DMS53 treated with DMSO at 0.1 percent for 48 hours (cell line): ENCODE data around the gene STYXL1.
"Not testable (repeated sequence)": the region's sequence is repeated elsewhere in the genome, so short reads cannot be mapped to it uniquely, and the experiment has no call there.

Experiments used
- DNase-seq: peaks from one replicate; lab custom pipeline; 2025; ENCODE audit not compliant: unreplicated experiment; lab: John Stamatoyannopoulos, UW

STYXL1 gene

GRCh38 chr7:76066716-76067503, 19.1 kb upstream of the STYXL1 start:
- no peak for DNase-seq

- DNase-seq, result no peak
Measured at GRCh38 chr7:76065016-76065612, 17.3 kb upstream of the STYXL1 start.

GRCh38 chr7:76064208-76064970, 16.6 kb upstream of the STYXL1 start:
- DNase-seq, result no peak

GRCh38 chr7:76063525-76063924, 15.7 kb upstream of the STYXL1 start:
- no peak for DNase-seq

DNA sequence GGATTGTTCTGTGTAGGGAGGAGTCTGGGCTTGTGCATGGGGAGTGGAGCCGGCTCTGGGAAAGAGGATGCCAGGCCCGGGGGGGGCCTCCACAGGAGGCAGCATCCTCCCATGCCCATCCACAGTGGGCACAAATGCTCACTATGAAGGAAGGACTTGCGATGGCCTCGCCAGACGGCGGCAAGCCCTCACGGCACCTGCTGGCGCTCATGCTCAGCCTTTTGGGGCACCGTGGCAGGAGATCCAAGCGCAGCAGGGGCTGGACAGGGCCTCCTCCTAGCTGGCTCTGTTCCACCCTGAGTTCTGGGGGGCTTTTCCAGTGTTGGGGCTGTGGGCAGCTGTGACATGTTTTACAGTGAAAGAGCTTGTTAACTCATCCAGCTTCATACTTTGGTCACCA, 15.3 kb upstream of the STYXL1 start:
- DNase-seq, result no peak

DNA sequence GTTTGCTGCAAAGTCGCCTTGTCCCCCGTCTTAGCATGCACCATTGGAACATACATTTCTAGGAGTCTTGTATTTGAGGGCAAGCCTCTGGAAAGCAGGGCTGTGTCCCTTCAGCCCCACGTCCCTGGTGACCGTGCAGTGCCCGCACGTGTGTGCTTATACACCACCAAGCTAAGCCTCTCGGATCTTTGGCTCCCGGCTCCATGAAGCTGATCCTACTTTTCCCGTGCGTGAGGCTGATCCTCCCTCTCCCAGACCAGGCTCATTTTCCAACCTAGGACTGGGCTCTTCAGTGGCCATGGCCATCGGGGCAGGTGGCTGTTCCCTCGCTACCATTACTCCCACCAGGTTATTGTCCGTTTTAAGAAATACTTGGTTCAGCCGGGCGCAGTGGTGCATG, 14.5 kb upstream of the STYXL1 start:
- no peak for DNase-seq

DNA sequence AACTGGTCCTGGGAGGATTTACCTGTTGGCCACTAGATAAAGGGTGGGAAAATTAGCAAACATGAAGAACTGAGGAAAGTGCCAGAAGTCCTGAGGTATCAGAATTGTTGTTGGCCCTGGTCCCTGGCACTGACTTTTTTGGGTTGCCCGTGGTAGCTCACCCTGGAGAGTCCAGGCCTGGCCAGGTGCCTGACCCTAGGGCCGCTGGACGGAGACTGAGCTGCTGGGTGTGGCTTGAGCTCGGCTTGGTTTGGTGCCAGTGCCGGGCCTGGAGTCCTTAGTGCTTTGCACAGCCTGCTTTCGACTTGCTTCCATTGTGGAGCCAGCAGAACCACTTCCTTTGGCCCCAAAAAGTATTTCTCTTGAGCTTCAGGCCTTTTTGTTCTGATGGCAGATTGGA, 13.0 kb upstream of the STYXL1 start:
- DNase-seq, result no peak

DNA sequence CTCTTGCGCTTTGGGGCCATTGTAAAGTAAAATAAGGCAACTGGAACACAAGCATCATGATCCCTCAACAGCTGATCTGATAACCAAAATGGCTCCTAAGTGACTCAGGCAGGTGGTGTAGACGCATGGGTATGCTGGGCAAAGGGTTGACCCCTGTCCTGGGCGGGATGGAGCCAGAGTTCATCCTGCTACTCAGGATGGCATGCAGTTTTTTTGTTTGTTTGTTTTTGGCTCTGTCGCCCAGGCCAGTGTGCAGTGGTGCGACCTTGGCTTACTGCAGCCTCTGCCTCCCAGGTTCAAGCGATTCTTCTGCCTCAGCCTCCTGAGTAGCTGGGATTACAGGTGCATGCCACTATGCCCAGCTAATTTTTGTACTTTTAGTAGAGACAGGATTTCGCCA, 10.9 kb upstream of the STYXL1 start:
- DNase-seq, result not testable (repeated sequence)

GRCh38 chr7:76057813-76058145, 10.0 kb upstream of the STYXL1 start:
- no peak for DNase-seq

DNA sequence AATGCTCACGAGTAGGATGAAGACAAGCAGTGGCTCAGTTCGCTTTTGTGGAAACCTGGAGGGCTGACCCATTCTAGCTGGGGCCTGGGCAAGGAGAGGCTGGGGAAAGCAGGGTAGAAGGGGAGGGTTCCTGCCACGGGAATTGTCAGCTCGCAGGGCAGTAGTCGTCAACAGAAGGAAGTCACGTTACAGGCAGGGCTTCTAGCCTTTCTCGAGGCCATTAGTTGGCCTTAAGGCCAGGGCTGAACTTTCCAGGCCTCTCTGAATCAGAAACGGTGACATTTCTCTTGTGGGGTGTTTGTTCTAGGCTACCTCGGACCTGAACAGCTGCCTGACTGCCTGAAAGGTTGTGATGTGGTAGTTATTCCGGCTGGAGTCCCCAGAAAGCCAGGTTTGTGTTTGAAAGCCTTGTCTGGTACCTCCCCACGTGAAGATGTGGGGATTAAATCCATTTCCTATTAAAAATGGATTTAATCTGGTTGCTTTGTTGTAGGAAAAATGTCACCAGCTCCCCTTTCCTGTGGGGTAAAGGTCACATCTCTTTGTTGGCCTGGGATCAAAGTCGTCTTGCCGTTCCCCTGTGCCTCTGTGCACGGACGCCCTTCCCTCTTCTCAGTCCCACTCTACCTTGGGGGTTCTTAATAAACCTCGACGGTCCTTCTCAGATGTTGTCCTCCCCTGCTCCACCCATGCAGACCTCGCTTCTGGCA, 9.5 kb upstream of the STYXL1 start:
- DNase-seq, result no peak

DNA sequence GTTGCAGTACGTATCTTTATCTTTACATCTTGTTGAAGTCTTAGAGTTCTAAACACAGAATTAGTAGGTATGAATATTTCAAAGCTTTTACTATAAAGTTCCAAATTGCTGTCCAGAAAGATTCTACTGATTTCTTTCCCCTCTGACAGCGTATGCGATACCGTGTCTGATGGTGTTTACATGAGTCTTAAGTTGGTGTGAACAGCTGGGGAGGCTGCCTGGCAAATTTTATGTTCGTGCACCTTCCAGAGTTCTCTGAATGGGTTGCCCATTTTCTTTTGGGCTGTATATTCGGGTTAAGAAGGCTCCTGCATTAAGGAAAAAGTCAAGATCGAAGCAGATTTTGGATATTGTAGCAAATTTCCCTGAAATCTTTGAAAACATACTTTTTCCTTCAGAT, 8.4 kb upstream of the STYXL1 start:
- DNase-seq, result no peak

DNA sequence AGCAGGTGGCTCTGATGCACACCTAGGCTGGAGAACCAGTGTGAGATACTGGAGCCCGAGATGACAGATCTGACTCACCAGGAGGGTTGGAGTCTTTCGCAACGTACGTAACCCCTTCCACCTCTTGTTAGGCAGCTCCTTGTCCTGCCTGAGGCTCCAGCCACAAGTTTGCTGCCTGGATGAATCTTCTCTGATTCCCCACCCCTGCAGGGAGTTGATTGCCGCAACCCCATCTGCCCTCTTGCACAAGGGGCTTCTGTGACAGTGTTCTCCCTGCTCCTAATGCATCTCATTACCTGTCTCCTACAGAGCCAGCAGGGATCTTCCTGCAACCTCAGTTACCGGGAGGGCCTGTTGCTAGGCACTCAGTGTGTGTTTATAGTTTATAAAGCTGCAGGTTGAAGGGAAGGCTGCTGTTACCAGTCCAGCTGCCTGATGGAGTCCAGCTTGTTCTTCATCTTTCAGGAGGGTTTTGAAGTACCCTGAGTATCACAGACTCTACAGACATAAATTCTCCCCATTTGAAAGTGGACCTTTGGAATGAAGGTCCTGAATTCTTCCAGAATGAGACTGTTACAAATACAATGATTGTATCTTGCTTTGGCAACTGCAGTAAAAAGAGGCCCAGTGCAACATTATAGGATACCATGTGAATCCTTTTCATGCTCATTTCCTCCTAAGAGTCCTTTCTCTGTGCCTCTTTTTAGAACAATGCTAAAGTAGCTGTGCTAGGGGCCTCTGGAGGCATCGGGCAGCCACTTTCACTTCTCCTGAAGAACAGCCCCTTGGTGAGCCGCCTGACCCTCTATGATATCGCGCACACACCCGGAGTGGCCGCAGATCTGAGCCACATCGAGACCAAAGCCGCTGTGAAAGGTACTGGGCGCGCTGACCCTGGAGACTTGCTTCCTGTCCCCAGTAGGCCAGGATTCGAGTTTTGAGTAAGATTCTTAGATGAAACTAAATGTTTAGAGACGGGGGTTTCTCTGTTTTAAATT, 6.6 kb upstream of the STYXL1 start:
- DNase-seq, result no peak

- no peak for DNase-seq
Measured at GRCh38 chr7:76053461-76053860, 5.7 kb upstream of the STYXL1 start.

GRCh38 chr7:76052681-76053080, 4.9 kb upstream of the STYXL1 start:
- not testable (repeated sequence) for DNase-seq

GRCh38 chr7:76051840-76052239, 4.0 kb upstream of the STYXL1 start:
- no peak for DNase-seq

GRCh38 chr7:76050545-76050944, 2.7 kb upstream of the STYXL1 start:
- DNase-seq, result no peak

DNA sequence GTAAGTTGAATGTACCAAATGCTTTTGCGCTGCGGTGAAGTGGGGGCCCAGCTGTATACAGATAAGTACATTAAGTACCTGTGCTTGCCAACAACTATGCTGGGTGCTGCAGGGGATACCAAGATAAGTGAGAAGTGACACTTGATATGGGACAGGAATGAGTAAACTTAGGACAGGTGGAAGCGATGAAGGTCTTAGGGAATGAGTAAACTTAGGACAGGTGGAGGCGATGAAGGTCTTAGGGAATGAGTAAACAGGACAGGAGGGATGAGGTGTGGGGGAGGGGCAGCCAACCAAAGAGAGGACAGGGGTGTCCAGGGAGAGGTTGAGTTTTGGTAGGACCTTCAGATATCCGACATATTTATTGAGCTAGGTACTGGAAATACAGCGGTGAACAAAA, 1.5 kb upstream of the STYXL1 start:
- DNase-seq, result no peak

DNA sequence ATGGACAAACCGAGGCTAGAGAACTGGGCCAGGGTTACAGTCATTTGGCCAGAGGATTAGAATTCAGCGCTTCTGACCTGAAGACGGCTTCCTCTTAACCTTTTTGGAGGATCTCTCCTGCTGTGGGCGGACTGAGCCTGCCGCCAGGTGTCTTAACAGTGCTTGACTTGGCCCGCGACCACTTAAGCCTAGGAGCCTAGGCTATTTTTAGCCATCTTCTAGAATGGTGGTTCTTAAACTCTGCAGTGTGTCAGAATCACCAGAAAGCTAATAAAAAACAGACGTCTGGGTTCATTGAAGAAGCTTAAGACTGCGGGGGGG, 828 bp upstream of the STYXL1 start:
- no peak for DNase-seq

DNA sequence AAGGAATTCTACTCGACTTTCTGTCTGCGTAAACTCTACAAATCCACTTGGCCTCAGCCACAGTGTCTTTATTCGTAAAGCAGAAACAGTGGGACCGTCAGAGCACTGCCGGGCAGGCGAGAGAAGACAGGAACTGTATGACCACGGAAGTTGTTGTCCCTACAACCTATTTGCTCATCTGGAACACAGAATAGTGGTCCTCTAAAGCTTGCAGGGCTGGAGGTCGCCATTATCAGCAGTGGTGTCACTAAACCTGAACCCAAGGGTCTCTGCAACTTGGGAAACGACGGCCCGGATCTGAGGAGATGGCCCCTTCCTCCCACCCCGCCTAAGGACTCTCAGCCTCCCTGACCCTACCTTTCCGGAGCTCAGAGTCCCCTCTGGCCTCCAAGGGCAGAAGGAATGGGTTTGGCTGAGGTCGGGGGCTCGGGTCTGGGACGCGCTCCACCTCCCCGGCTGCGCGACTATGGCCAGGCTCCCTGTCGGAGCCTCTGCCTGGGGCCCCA, 442 bp downstream of the STYXL1 start:
- no peak for DNase-seq

DNA sequence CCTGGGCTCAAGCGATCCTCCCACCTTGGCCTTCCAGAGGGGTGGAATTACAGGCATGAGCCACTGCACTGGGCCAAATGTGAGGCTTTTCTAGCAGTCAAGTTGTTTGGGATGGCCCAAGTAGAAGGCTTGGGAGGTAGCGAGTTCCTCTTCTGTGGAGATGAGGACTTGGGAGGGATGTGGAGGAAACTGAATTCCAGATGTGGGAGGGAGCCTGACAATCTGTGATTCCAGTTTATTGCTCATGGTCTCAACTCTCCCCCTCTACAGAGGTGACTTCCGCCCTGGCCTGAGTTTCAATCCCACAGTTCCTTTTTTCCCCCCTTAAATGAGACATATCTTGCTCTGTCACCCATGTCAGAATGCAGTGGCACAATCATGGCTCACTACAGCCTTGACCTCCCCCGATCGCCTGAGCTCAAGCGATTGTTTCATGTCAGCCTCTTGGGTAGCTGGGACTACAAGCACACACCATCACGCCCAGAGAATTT, 3.4 kb downstream of the STYXL1 start:
- no peak for DNase-seq
